ENCODE data around the gene WDR64.
"Not testable (repeated sequence)": the region's sequence is repeated elsewhere in the genome, so short reads cannot be mapped to it uniquely, and the experiment has no call there.

The WDR64 gene

DNA sequence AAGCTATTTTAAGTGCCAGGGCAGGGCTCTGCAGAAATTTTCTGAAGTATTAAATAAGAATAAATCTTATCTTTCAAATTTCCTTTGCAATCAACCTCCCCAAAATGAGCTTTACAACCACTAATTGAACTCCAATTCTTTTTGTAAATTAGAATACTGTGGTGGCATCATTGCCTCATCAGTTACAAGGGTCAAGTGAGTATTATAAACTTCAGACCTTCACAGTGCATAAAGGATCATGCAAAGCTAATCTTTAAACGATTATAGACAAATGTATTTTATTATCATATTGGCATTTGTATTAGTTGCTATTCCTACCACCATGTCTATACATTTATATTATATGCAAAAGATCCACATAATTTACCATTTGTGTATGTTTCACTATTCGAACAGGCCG, 19.1 kb upstream of the WDR64 start:
- DNase-seq: no peak

DNA sequence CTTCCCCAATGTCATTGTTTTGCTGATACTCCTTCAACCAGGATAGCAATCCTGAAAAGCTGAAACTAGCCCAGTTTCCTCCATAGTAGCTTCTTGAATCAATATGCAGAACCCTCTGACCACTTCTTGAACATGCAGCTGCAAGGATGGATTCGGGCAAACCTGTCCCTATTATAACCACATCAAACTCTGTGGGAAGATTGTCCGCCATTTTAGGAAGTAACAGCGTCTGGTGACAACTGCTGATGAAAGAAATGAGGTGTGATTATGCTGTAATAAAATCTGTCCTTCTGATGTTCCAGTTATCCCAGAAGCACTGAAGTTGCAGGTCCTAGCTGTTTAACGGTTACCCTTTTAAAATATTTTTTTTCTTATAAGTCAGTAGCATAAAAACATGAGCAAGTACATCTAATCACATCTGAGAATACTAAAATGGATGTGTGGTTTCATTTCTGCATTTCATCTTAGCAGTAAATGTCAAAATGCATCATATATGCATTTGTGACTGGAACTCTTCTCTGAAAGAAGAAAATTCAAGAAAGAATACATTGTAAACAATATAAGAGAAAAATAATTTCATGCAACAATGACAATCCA, 16.4 kb upstream of the WDR64 start:
- no peak for DNase-seq

DNA sequence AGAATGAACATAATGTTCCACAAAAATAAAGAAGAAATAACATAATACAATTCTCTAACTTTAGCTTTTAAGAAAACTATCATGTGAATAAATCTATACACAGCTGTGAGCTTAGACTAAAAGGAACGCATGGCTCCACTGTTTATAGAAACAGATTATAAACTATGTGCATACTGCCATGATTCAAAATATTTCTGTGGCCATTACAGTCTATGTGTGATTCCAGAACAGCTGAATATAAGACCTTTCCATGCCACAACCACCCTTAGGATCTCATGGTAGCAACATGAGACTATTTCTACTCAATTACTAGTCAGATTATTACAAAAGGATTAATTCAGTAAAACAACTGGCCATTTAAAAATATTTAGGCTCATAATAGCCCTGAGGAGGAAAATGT, 15.8 kb upstream of the WDR64 start:
- no peak for DNase-seq

DNA sequence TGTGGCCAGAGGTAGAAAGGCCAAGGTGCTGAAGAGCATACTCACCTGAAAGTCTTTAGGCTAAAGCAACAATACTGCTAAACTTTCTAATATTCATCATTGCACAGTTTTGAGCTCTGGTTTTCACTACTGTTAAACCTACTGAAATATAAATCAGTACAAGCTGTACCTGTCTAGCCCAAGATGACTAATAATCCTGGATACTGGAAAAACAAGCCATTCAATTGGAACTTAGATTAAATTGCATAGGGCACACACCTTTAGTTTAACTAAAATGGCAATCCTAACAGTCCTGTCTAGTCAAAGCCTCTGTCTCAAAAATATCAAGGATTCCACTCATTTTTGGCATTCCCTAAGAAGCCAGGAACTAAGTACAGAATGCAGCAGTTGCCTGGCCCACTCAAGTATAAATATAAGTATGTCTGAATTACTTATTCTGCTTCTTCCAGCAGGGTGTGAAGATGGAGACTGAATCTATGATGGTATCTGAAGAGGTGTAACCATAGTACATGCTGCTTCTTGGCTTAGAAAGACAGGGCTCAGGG, 15.0 kb upstream of the WDR64 start:
- DNase-seq: no peak

DNA sequence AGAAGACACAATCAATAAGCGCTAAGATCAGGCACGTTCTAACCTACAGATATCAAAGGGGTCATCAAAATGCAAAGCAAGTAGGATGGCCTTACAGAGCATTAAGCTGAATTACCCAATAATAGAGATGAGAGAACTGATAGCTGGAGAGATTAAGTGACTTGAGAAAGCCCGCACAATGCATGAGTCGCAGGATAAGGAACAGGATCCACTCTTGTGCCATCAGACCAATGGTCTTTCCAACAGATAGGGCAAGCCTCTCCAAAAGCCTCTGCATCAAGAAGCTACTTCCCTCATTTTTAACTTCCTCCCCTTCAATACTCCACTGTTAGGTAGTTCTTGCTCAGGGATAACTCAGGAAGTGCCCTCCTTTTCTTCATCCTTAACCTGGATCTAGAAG, 14.5 kb upstream of the WDR64 start:
- DNase-seq: no peak

DNA sequence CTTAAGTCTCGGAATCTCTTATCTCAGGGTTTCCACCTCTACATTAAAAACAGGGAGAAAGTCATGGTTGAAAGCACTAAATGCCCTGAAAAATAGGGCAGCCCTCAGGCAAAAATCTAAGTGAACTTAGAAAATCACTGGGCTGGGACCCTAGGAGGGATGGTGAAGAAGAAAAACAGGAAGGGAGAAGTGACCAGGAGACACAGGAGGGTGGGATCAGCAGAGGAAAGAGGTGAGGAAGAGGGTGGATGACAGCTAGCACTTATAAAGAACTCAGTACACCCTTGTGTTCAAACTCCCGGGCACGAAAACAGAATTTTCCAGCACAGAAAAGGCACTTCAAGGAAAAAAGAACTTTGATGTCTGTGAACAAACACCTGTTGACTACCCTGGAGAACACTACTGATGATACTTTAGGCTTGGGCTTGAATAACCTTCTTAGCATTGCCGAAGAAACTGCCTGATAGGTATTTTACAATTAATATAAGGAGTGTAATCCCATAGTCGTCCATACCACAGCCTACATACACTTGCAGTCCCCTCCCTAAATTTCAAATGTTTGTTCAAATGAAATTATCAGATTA, 13.9 kb upstream of the WDR64 start:
- DNase-seq: no peak

DNA sequence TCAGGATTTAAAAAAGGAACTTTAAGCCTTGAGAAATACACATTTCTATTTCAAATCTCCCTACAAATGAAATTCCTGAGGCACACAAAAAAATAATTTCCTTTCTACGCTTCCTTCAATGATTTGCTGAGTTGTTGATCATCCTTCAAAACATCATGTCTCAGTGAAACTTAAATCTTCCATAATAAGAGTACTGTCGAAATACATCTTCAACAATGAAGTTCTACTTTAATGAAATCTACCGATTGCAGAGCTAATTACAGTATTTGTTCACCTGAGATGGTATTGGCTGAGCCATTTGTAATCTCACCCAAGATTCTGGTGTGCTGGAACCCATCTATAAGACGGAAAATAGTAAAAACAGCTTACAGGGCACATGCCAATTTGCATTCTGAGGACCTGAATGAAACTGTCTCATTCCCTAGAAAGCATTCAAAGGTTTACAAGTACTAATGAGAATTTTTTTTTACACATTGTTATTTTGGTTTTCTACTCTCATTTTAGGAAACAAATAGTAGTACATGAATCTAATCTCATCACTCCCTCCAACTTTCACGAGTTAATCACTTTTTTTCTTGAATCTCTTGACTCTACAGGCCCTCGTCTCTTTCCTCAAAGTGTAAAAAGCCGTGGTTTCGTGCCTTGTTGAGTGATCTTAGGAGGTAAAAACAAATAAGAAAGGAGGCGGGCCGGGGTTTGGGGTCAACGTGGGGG, 13.0 kb upstream of the WDR64 start:
- DNase-seq: no peak

DNA sequence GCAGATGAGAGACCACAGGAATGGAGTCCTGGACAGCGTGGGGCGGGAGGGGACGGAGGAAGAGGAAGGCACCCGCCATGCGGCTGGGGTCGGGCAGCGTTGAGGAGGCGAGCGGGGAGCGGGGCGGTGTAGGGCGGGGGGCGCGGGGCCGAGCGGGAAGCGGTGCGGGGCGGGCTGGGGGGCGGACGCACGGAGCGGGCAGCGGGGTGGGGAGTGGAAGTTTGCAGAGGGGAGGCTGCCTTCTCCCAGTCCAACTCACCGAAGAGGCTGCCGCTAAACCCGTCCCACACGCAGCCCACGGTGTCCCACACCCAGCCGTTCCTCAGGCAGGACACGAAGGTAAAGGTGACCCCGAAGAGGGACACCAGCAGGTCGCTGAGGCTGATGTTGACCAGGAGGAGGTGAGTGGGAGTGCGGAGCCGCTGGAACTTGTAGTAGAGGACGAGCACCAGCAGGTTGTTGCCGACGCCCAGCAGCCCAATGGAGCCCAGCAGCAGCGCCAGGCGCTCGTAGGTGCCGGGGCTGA, 12.4 kb upstream of the WDR64 start:
- DNase-seq: peak; percentile 4 to 13

DNA sequence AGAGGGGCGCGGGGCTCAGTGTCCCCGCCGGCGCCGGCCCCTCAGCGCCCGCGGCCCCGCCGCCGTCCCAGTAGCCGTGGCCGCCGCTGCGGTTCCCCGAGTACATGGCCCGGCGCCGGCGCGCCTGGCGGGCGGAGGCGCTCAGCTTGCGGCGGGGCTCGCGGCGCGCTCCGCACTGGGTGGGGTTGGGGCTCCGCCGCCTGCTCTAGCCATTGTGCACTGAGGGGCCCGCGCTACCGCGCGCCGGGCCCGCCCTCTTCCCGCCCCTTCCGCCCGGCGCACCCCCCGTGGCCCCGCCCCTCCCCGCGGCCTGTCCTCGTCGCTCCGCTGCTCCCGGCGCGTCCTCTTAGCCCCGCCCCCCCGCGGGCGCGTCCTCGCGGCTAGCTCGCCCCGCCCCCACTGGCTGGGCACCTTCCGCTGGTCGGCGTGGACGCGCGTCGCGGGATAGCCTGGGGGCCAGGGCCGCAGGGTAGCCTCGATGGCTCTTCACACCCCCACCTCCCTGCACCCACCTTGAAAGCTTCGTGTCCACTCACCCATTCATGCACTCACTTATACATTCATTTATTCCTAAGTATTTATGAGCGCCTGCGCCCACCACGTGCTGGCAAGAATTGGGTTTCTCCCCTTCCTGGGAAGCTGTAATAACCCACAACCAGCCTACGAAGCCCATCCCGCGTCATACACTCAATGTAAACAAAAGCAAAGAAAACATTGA, 11.8 kb upstream of the WDR64 start, which contains the start of the genes CHML and OPN3:
Gene CHML (minus strand): TSS at position 221 of the 718 bp plus-strand sequence. CDS start 4,603 bp downstream, outside the sequence.
Gene OPN3 (minus strand): TSS at position 221 of the 718 bp plus-strand sequence. CDS start 115 bp downstream, at position 106.
- peak; percentile 83 to 86 for DNase-seq

DNA sequence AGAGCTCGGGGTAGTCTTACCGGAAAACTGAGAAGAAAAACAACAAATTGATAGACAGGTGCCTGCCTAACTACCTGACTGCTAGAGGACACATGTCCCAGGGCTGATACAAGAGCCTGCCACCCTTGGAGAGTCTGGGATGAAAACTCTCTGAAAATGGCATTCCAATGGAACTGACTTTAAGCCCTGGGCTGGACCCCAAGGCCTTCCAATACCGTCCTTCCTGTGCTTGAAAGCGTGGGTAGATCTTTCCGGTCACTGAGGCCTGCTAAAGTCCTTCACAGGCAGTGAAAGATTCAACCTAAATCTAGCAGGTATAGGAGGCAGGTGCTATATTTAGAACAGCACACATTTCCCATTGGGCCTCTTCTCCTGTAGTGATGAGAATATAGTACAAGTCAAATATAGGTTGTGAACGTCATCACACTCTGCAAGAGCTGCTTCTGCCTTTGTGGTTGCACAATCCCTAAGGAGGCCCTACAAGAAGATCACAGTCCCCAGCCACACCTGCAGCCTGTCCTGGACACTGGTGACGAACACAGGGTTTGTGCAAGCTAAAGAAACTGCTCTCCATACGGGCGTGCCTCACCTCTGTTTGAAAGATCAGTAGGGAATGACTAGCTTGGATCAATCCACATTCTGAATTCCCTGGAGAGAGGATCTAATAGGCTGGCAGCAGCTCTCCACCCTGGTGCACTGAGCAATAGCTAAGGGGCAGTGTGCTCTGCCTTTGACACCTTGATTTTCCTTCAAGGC, 11.0 kb upstream of the WDR64 start:
- DNase-seq: no peak

DNA sequence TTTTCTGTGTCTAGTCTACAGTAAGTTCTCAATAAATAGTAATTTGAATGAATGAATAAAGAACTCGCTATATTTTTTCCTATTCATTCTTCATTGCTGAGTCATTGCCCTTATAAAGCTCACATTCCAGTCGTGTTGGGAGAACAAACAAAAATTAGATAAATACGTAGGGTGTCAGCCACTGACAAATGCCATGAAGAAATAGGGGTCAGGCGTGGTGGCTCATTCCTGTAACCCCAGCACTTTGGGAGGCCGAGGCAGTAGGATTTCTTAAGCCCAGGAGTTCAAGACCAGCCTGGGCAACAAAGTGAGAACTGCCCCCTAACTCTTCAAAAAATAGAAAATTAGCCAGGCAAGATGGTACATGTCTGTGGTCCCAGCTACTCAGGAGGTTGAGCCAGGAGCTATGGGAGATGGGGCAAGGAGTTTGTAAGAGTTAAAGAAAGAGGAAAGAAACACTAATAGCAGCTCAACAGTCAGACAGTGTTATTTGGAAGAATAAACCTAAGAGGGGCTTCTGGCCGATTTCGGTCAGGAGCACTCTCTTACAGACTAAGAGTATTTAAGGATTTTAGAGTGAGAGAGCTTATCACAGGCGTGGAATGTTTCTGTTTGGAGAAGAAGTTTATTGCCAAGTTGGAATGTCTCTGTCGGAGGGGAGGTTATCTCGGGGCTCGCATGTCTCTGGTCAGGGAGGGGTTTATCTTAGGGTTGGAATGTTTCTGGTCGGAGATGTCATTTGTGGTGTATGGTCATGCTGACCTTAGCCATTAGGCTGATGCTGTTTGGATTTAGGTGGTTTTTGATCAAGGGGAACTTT, 10.1 kb upstream of the WDR64 start:
- DNase-seq: no peak

DNA sequence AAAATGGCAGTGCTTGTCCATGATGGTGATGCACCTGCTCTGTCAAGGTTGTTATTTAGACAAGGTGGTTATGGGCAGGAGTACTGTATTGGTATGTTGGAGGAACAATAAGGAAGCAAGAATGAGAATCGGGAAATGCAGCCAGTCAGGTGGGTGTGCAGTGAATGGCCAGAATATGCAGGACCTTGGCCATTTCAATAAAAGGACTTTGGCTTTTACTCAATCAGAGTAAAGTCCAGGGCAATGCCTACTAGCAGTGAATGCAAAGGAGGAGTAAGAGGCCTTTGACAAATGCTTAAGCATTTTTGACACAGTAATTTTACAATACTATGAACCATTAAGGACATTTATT, 9.5 kb upstream of the WDR64 start:
- no peak for DNase-seq

DNA sequence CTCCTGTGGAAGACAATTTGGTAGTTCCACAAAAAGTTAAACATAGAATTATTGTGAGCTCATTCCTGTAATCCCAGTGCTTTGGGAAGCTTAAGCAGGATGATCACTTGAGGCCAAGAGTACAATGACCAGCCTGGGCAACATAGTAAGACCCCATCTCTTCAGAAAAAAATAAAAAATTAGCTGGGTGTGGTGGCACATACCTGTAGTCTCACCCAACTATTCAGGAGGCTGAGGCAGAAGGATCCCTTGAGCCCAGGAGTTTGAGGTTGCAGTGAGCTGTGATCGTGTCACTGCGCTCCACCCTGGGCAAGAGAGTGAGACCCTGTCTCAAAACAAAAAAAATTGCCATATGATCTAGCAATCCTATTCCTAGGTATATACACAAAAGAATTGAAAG, 7.8 kb upstream of the WDR64 start:
- no peak for DNase-seq

DNA sequence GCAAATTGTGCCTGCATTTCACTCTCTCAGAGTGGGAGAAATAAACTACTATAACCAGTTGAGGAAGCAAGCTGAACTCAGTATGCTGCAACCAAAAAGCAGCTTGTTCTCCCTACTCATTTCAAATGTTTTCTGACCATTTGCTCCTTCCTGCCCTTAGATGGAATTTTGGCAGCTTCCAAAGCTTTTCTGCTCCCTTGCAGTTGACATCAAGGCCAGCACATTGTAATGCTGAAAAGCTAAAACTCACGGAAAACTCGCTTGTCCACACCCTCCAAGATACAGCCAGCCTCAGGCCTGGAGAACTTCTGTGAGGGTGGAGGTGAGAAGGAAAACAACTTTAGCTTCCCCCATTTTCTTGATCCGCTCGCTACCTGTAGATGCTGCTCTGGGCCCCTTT, 6.9 kb upstream of the WDR64 start:
- no peak for DNase-seq

DNA sequence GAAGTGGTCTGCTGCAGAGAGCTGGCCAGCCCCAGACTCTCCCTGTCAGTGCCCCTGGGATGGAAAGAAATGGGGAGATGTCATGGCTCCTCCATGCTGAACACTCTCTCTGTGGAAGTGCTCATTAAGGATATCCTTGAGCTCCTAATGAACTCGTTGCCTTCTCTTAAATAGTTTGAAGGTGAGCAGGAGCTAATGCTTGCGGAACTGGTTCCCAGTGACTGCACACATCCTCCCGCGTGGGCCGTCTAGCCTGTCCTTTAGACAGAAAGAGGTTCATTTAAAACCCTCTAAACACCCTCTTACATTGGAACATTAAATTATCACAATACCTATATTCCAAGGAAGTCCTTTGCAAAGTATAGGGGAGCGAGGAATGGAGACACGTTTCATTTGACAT, 5.9 kb upstream of the WDR64 start:
- DNase-seq: no peak

DNA sequence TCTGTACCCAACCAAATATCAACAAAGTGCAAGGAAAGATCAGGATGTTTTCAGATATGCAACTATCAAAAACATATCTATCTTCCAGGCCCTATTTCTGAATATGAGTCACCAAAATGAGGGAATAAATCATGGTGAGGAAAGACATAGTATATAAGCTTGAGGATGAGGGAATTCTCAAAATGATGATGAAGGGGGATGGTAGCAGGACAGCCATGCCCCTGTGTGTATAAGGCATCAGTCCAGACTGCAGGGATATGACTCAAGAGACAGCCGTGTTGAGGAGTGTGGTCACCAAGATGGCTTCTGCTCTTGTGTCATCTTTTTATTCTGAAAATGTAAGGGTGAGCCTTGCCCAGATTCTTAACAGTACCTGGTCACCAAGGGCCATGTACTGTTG, 4.4 kb upstream of the WDR64 start:
- no peak for DNase-seq

DNA sequence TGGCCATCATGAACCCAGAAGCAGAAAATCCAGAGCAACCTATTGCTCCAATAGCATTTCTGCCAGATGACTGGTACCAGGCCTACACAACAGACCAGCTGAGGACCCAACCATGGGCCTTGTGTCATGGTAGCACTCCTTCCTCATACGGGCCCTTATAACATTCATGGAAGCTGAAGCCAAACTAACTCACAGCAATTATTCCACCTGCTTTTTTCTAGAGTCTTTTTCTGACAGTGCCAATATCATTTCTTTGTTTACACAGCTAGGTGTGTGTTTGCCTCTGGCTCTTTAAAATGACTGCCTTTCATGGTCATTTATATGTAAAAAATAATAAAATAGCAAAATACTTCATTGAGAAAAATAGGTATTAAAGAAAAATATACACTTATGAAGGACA, 3.9 kb upstream of the WDR64 start:
- no peak for DNase-seq

DNA sequence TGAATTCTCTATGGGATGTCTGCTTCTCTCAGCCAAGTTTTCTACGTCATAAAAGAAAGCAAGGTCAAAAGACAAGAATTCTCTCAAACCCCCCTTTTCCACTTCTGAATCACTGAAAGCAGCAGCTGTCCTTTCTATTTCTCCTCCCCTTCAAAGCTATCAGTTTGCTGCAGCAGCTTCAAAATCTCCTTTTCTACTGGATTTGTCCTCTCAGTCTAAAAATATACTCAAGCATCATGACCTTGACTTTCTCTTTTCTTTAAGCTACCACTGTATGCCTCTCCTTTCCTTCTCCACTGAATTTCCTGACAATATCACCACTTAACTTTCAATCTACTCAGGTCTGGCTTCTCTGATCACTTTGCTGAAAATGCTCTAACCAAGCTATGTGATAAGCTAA, 1.9 kb downstream of the WDR64 start:
- DNase-seq: no peak

DNA sequence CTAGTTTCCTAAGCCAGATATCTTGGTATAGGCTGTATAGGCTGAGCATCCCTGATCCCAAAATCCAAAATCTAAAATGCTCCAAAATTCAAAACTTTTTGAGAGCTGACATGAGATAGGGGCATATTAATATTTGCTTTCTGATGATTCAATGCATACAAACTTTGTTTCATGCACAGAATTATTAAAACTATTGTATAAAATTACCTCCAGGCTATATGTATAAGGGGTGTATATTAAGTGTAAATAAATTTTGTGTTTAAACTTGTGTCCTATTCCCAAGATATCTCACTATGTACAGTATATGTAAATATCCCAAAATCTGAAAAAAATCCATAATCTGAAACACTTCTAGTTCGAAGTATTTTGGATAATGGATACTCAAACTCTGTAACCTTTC, 2.6 kb downstream of the WDR64 start:
- no peak for DNase-seq

DNA sequence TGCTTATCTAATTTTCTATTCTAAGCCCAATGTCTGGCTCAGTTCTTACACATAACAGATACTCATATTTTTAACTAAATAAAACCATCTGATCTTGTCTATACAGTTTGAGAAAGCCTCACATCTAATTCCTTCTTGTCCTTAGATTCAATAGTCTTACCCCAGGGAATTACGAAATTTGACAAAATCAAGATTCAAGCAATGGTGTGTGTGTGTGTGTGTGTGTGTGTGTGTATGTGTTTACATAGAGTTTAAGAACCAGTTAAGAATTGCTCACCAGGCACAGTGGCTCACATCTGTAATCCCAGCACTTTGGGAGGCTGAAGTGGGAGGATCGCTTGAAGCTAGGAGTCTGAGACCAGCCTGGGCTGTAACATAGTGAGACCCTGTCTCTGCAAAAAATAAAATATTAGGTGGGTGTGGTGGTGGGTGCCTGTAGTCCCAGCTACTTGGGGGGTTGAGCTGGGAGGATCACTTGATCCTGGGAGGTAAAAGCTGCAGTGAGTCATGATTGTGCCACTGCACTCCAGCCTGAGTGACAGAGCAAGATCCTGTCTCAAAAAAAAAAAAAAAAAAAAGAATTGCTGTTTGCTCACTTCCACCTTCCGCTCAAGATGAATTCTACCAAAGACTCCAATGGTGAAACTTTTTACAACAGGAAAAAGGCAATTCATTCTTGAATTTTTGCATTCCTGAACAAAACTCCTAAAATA, 6.2 kb downstream of the WDR64 start:
- DNase-seq: no peak

DNA sequence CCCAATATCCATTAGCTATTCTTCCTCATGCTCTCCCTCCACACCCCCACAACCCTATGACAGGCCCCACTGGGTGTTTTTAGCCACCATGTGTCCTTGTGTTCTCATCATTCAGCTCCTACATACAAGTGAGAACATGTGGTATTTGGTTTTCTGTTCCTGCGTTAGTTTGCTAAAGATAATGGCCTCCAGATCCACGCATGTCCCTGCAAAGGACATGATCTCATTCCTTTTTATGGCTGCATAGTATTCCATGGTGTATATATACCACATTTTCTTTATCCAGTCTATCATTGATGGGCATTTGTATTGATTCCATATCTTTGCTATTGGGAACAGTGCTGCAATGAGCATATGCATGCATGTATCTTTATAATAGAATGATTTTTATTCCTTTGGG, 6.9 kb downstream of the WDR64 start:
- not testable (repeated sequence) for DNase-seq
